SHP77 (cell line): ENCODE data around the gene BTC.
A peak's percentile ranks its signal among the peaks of the same experiment; 100 is the strongest.
"Not testable (repeated sequence)": the region's sequence is repeated elsewhere in the genome, so short reads cannot be mapped to it uniquely, and the experiment has no call there.

ENCODE experiments used
- DNase-seq, 2 experiments: peaks; one replicate each; lab custom pipeline; 2025; lab: John Stamatoyannopoulos, UW

The BTC gene, protein sequence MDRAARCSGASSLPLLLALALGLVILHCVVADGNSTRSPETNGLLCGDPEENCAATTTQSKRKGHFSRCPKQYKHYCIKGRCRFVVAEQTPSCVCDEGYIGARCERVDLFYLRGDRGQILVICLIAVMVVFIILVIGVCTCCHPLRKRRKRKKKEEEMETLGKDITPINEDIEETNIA

GRCh38 chr4:74794382-74795010 lies at the start of gene BTC:
TSS of gene BTC (minus strand) at chr4:74794523. CDS start at chr4:74794325, 198 bp downstream.
- DNase-seq: peak; percentile 66 to 74

- no peak for DNase-seq
These were observed 46.7 kb upstream of the BTC start for GRCh38 chr4:74840936-74841509.

DNA sequence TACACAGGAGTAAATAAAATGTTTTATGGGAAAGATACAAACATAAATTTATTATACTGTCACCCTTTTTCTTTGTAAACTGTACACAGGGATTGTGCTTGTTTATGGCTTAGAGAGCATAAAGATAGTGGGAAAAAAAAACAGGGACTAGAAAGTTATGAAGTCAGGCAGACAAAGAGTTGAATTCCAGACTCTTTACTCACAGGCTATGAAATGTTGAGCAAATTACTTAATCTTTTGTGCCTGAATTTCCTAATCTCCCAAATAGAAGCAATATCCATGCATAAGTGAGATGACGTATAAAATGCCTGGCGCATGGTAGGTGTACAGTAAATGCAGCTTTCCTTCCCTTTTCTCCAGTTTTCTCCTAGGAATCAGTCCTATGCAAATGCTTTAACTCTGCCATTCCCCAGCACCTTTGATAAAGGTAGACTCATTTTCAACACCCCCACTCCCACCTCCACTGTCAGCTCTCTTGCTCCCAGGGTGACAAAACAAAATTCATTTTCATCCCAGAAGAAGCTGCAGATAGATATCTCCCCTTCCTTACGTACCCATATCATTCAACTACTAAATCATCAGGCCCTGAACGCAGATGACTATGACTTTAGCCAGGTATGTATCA lies 44.5 kb upstream of the BTC start:
- no peak for DNase-seq

GRCh38 chr4:74830928-74831327 lies 36.6 kb upstream of the BTC start:
- DNase-seq: no peak

DNA sequence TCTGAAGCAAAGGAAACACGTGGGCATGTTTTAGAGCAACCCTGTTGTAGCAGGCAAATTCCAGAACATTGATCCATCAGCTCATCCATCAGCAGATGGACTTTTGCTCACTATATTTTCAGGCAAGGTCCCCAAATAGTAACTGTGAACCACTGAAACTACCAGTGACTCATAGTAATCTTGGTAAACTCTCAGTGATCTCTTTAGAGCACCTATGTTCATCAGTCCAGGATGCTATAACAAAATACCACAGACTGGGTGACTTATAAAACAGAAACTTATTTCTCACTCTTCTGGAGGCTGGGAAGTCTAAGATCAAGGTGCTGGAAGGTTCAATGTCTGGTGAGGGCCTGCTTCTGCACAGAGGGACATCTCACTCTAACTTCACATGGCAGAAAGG lies 28.9 kb upstream of the BTC start:
- no peak for DNase-seq

DNA sequence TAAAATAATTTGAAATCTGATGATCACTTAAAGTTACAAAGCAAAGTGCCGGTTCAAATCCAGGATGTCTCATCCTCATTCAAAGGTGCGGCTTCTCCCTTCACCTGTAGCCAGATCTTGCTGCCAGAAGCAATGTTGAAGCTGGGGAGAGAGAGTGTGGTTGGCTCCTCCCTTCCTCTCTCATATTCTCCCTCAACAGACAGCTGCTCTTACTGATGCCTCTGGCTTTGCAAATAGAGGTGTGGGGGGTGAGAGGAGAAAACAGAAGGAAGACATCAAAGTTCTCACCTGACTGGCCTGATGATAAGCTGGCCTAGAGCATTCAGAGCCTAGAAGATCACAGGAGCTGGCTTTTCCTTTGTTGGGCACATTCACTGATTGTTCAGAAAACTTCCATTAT lies 28.3 kb upstream of the BTC start:
- DNase-seq: no peak

GRCh38 chr4:74821541-74821940 lies 27.2 kb upstream of the BTC start:
- no peak for DNase-seq

DNA sequence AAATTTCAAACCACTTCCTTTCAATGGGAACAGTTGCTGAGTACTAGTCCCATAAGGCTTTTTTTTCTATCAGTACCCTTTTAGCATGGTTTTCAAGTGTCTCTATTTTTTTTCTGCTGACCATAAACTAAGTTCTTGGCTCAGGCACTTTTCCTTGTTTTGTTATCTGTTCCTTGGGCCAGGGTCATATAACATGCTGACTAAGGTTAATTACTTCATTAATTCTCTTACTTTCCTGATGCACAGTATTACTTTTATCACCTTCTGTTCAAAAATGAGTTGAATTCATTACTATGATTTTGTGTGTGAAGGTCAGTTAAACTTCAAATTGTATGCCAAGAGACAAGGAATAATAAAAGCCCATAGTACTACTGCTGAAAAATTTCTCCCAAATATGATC lies 19.7 kb upstream of the BTC start:
- no peak for DNase-seq

DNA sequence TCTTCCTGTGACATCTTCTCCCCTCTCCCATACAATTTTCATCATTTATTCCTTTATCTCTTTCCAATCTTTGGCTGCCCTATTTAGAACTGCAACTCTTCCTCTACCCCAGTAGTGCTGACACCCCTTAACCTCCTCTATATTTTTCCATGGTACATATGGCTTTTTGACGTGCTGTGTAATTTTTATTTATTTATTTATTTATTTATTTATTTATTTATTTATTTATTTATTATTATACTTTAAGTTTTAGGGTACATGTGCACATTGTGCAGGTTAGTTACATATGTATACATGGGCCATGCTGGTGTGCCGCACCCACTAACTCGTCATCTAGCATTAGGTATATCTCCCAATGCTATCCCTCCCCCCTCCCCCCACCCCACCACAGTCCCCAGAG lies 17.7 kb upstream of the BTC start:
- not testable (repeated sequence) for DNase-seq

GRCh38 chr4:74805601-74806000 lies 11.3 kb upstream of the BTC start:
- DNase-seq: no peak

DNA sequence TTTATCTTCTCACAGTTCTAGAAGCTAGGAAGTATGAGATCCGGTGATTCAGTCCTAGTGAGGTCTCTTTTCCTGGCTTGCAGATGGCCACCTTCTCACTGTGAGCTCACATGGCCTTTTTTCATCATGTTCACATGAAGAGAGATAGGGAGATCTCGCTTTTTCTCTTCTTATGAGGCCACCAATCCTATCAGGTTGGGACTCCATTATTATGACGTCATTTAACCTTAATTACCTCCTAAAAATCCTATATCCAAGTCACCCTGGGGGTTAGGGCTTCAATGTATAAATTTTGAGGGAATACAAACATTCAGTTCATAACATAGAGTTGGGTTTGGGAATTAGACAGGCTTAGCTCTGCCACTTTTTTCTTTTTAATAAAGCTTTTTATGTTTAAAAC lies 6.0 kb upstream of the BTC start:
- DNase-seq: no peak

GRCh38 chr4:74796631-74797030 lies 2.3 kb upstream of the BTC start:
- DNase-seq: no peak

DNA sequence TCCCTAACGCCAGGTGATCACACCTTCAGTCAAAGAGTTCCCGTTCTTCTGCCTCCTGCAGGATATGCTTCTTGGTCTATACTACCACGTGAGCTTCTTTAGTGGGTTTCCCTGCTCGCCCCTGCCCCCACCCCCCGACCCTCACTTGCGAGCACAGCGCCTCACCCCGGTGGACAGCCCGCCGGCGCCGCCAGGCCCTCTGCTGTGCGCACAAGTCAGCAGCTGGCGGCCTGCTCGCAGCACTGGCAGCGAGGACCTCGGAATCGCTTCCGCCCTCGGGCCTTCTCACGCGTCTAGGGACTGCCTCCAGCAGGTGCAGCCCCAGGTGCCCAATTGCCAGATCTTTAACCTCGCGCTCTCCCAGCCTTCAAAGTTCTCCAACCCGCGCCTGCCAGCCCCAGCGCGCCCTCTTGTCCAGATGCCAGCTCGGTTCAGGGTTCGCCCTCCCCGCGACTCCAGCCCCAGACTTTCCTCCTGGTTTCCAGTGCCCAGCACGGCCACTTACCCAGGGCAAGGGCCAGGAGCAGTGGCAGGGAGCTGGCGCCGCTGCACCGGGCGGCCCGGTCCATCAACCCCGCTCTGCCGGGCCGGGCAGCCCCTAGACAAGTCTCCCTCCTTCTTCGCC lies 454 bp downstream of the BTC start:
- DNase-seq: peak; percentile 52 to 88

DNA sequence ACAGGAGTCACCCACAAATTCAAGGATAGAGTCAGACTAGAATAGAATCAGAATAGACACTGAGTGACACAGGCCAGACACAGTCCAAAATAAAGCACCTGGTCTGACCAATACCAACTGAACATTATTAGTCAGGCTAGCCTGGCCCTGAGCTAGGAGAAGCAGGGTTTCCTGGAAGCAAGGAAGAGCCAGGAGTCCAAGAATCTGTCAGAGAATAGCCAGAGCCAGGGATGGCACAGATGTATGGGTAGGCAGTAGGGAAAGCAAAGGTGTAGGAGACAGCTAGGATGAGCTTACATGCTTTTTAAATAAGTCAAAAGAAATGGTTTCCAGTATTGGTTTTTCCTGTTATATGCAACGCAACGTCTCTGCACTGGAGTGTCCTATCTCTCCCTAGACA lies 3.7 kb downstream of the BTC start:
- DNase-seq: no peak

GRCh38 chr4:74789518-74789917 lies 4.8 kb downstream of the BTC start:
- no peak for DNase-seq

GRCh38 chr4:74777531-74777930 lies 16.8 kb downstream of the BTC start:
- no peak for DNase-seq

DNA sequence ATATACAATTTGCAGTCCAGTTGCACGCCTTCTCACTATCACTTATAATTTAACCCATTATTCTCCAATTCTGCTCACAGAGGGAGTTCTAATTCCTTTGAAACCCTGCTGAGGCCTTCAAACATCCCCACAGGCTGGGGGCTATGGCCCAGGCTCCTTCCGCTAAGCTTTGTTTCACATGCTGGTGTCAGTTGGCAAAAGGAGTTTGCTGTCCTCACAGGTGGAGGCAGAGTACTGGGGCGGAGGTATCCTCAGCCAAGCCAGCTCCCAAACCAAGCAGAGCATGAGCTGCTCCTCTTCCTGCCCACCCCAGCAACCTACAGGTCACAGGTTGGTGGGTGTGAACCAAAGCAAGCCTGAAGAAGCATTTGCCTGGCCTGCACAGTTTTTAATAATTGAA lies 21.5 kb downstream of the BTC start:
- no peak for DNase-seq

GRCh38 chr4:74772106-74772505 lies 22.2 kb downstream of the BTC start:
- DNase-seq: no peak

GRCh38 chr4:74770226-74770910 lies 24.0 kb downstream of the BTC start:
- DNase-seq: no peak

GRCh38 chr4:74768857-74769525 lies 25.3 kb downstream of the BTC start:
- no peak for DNase-seq

- DNase-seq: no peak
These were observed 30.2 kb downstream of the BTC start for GRCh38 chr4:74764119-74764518.
